K562 (cell line): ENCODE data around the gene ASB10. TPM values are rescaled to one million over a fixed set of nuclear protein-coding genes. Genes with fewer than 3 reads are reported as not detected.
A peak's percentile ranks its signal among the peaks of the same experiment; 100 is the strongest.

Source experiments
- ETS2 ChIP-seq: IDR thresholded peaks from 2 replicates; pipeline ENCODE4 v1.6.1; 2016; ENCODE audit warnings: borderline replicate concordance, missing genetic modification characterization, mild to moderate bottlenecking, moderate library complexity, missing compliant biosample characterization; ENCODE audit not compliant: poor library complexity, severe bottlenecking
- HMG20A ChIP-seq: fragments of 450-650 bp; formaldehyde crosslinking; conservative IDR thresholded peaks from 2 replicates; pipeline ENCODE4 v1.4.0; 2020; ENCODE audit warnings: mild to moderate bottlenecking, mixed read lengths
- L3MBTL2 ChIP-seq: fragments of 450-650 bp; IDR thresholded peaks from 2 replicates; pipeline ENCODE4 v1.6.1; 2016; ENCODE audit warnings: mild to moderate bottlenecking, moderate library complexity
- MECOM ChIP-seq: fragments of 250-450 bp; sonication (Bioruptor Pico); IDR thresholded peaks from 2 replicates; pipeline ENCODE4 v1.8.0; 2022; ENCODE audit warnings: inconsistent platforms
- MYBL2 ChIP-seq, 2 experiments: fragments of 450-650 bp in 1 of 2; sonication (generic) in 1 of 2; formaldehyde crosslinking in 1 of 2; IDR thresholded peaks; 2 replicates each; pipeline versions ENCODE4 v1.6.1 to v1.8.1; 2017 to 2022; ENCODE audit warnings: borderline replicate concordance in 1 of 2, inconsistent platforms in 1 of 2, low read depth in 1 of 2, mild to moderate bottlenecking in 1 of 2, missing genetic modification reagents in 1 of 2, moderate library complexity in 1 of 2
- NCOR1 ChIP-seq: fragments of 450-650 bp; IDR thresholded peaks from 2 replicates; pipeline ENCODE4 v1.6.1; 2016; ENCODE audit warnings: mild to moderate bottlenecking, moderate library complexity
- NFIC ChIP-seq: fragments of 450-650 bp; IDR thresholded peaks from 2 replicates; pipeline ENCODE4 v1.6.1; 2017; ENCODE audit warnings: mild to moderate bottlenecking, inconsistent platforms
- PHB ChIP-seq: fragments of 250-450 bp; sonication (Bioruptor Pico); IDR thresholded peaks from 2 replicates; pipeline ENCODE4 v1.5.0; 2021
- SOX6 ChIP-seq: fragments of 450-650 bp; IDR thresholded peaks from 2 replicates; pipeline ENCODE4 v1.6.1; 2014; ENCODE audit warnings: mild to moderate bottlenecking
- SREBF2 ChIP-seq: sonication (generic); formaldehyde crosslinking; IDR thresholded peaks from 2 replicates; pipeline ENCODE4 v1.4.0; 2020; ENCODE audit warnings: mild to moderate bottlenecking, missing genetic modification reagents
- TAL1 ChIP-seq: fragments of 450-650 bp; IDR thresholded peaks from 2 replicates; pipeline ENCODE4 v1.6.1; 2016; ENCODE audit warnings: mild to moderate bottlenecking
- TGIF2 ChIP-seq: sonication (generic); formaldehyde crosslinking; IDR thresholded peaks from 2 replicates; pipeline ENCODE4 v1.8.1; 2022; ENCODE audit warnings: mild to moderate bottlenecking, missing genetic modification reagents, moderate library complexity
- WHSC1 ChIP-seq: IDR thresholded peaks from one replicate; pipeline ENCODE4 v1.6.1; 2012; ENCODE audit warnings: low read length, control low read depth, inconsistent platforms
- XRCC4 ChIP-seq: IDR thresholded peaks from one replicate; pipeline ENCODE4 v1.6.1; 2011; ENCODE audit not compliant: insufficient read depth, insufficient read length; ENCODE audit errors: extremely low read depth
- ZC3H11A ChIP-seq: IDR thresholded peaks from 2 replicates; pipeline ENCODE4 v1.6.1; 2012; ENCODE audit warnings: low read depth, low read length, improper control_type of control experiment
- ZNF175 ChIP-seq: fragments of 200-800 bp; sonication (Bioruptor generic); IDR thresholded peaks from 2 replicates; pipeline ENCODE4 v1.6.1; 2016; ENCODE audit warnings: low read depth, mild to moderate bottlenecking, missing genetic modification characterization, missing compliant biosample characterization
- ZNF263 ChIP-seq: sonication (generic); formaldehyde crosslinking; IDR thresholded peaks from 2 replicates; pipeline ENCODE4 v1.8.0; 2022; ENCODE audit warnings: mild to moderate bottlenecking, missing genetic modification reagents, borderline replicate concordance
- ZNF445 ChIP-seq: fragments of 250-450 bp; sonication (Bioruptor Pico); IDR thresholded peaks from 2 replicates; pipeline ENCODE4 v1.4.0; 2020; ENCODE audit warnings: low read depth, mild to moderate bottlenecking, moderate library complexity
- ZNF551 ChIP-seq: fragments of 250-450 bp; sonication (Bioruptor Pico); IDR thresholded peaks from 2 replicates; pipeline ENCODE4 v1.5.0; 2021; ENCODE audit warnings: mild to moderate bottlenecking, moderate library complexity
- ZNF583 ChIP-seq: fragments of 250-450 bp; sonication (Bioruptor Pico); IDR thresholded peaks from 2 replicates; pipeline ENCODE4 v1.4.0; 2020
- ZNF79 ChIP-seq: fragments of 250-450 bp; sonication (Bioruptor Pico); IDR thresholded peaks from 2 replicates; pipeline ENCODE4 v1.4.0; 2020; ENCODE audit warnings: low read depth, mild to moderate bottlenecking, moderate library complexity
- polyA plus RNA-seq, 8 experiments: library from polyadenylated mRNA; depleted of rRNA in 4 of 8; stranded (reverse) in 5 of 8; unstranded in 3 of 8; fragments of >200 nt; fragmentation: Nextera tagmentation in 2 of 8; fragmentation: Illumina TruSeq in 1 of 8; extraction: Ambion mirVana in 2 of 8; extraction: Trizol in 1 of 8; gene quantifications; 2 replicates each; pipeline versions ENCODE4 v1.2.1 to v1.2.3, GENCODE V29; 2011 to 2014; ENCODE audit warnings: inconsistent platforms in 1 of 8, missing spikeins in 1 of 8
- total RNA-seq, 7 experiments: library from RNA; depleted of rRNA in 6 of 7; stranded (reverse); fragments of >200 nt in 6 of 7; fragmentation: Illumina TruSeq in 2 of 7; extraction: Trizol in 2 of 7; gene quantifications; 2 replicates each; pipeline versions ENCODE4 v1.2.1 to v1.2.3, GENCODE V29; 2011 to 2021; ENCODE audit warnings: low replicate concordance in 1 of 7
- TF ChIP-seq, protein P1 (sequence below): fragments of 450-650 bp; formaldehyde crosslinking; IDR thresholded peaks from 2 replicates; pipeline ENCODE4 v1.4.0; 2020; ENCODE audit warnings: mild to moderate bottlenecking, mixed read lengths
- TF ChIP-seq, protein P2 (sequence below): sonication (generic); formaldehyde crosslinking; IDR thresholded peaks from 2 replicates; pipeline ENCODE4 v1.8.0; 2023; ENCODE audit warnings: mild to moderate bottlenecking, missing genetic modification reagents
- TF ChIP-seq, protein P3 (sequence below): fragments of 250-450 bp; sonication (Bioruptor Pico); IDR thresholded peaks from 2 replicates; pipeline ENCODE4 v1.8.0; 2021; ENCODE audit warnings: mild to moderate bottlenecking, moderate library complexity

The ASB10 gene
- total and polyA plus RNA-seq, 9 of the 15 experiments (the other 6 are each of a cell fraction or from before 2014, with no cell fraction given), result not detected

DNA sequence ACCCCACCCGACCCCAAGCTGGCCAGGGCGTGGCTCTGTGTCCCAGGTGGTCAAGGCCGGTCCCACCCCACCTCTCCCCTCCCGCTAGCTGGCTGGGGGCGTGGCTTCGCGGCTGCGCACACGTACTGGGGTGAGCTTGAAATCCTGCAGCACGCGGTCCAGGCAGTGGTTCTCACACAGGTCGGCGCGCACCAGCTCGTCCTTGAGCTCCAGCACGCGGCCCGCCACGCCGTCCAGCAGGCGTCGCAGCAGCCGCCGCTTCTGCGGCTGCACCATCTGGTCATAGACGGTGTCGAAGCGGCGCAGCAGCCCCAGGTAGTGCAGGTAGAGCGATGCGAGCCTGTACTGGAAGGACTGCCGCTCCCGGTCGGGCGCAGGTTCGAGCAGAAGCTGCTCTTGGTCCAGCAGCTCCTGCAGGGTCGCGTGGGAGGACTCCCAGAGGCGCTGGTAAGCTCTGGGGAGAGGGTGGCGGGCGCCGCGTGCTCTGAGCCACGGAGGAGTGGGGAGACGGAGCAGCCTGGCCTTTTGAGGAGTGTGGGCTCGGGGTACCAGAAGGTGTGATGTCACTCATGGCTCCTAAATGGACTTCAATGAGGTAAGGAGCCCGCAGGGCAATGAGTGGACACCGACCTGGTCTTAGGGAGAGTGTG lies 17.5 kb upstream of the ASB10 start (continued):
- TF ChIP-seq, protein P1, sequence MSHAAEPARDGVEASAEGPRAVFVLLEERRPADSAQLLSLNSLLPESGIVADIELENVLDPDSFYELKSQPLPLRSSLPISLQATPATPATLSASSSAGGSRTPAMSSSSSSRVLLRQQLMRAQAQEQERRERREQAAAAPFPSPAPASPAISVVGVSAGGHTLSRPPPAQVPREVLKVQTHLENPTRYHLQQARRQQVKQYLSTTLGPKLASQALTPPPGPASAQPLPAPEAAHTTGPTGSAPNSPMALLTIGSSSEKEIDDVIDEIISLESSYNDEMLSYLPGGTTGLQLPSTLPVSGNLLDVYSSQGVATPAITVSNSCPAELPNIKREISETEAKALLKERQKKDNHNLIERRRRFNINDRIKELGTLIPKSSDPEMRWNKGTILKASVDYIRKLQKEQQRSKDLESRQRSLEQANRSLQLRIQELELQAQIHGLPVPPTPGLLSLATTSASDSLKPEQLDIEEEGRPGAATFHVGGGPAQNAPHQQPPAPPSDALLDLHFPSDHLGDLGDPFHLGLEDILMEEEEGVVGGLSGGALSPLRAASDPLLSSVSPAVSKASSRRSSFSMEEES (CRISPR knock-in tag), result no peak
- TF ChIP-seq, protein P2, sequence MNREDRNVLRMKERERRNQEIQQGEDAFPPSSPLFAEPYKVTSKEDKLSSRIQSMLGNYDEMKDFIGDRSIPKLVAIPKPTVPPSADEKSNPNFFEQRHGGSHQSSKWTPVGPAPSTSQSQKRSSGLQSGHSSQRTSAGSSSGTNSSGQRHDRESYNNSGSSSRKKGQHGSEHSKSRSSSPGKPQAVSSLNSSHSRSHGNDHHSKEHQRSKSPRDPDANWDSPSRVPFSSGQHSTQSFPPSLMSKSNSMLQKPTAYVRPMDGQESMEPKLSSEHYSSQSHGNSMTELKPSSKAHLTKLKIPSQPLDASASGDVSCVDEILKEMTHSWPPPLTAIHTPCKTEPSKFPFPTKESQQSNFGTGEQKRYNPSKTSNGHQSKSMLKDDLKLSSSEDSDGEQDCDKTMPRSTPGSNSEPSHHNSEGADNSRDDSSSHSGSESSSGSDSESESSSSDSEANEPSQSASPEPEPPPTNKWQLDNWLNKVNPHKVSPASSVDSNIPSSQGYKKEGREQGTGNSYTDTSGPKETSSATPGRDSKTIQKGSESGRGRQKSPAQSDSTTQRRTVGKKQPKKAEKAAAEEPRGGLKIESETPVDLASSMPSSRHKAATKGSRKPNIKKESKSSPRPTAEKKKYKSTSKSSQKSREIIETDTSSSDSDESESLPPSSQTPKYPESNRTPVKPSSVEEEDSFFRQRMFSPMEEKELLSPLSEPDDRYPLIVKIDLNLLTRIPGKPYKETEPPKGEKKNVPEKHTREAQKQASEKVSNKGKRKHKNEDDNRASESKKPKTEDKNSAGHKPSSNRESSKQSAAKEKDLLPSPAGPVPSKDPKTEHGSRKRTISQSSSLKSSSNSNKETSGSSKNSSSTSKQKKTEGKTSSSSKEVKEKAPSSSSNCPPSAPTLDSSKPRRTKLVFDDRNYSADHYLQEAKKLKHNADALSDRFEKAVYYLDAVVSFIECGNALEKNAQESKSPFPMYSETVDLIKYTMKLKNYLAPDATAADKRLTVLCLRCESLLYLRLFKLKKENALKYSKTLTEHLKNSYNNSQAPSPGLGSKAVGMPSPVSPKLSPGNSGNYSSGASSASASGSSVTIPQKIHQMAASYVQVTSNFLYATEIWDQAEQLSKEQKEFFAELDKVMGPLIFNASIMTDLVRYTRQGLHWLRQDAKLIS (CRISPR knock-in tag), result no peak
- TF ChIP-seq NCOR1, result no peak
- TF ChIP-seq, protein P3, sequence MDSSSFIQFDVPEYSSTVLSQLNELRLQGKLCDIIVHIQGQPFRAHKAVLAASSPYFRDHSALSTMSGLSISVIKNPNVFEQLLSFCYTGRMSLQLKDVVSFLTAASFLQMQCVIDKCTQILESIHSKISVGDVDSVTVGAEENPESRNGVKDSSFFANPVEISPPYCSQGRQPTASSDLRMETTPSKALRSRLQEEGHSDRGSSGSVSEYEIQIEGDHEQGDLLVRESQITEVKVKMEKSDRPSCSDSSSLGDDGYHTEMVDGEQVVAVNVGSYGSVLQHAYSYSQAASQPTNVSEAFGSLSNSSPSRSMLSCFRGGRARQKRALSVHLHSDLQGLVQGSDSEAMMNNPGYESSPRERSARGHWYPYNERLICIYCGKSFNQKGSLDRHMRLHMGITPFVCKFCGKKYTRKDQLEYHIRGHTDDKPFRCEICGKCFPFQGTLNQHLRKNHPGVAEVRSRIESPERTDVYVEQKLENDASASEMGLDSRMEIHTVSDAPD (CRISPR knock-in tag), result no peak
- no peak for TF ChIP-seq ZNF445 (CRISPR knock-in tag)
- no peak for TF ChIP-seq TAL1
- TF ChIP-seq HMG20A (CRISPR knock-in tag), result no peak
- TF ChIP-seq ZNF175 (CRISPR knock-in tag), result no peak
- no peak for TF ChIP-seq MECOM (CRISPR knock-in tag)
- TF ChIP-seq SREBF2 (CRISPR knock-in tag), result 0 out of 2 replicates have a peak, but pooled peaks have one; percentile 18
- TF ChIP-seq ETS2, result no peak
- TF ChIP-seq SOX6, result no peak
- no peak for TF ChIP-seq TGIF2
- TF ChIP-seq ZNF551 (CRISPR knock-in tag), result no peak
- no peak for TF ChIP-seq WHSC1
- no peak for TF ChIP-seq ZNF263 (CRISPR knock-in tag)
- no peak for TF ChIP-seq ZC3H11A
- TF ChIP-seq MYBL2 (IDR thresholded peaks at IDR 0.05; ENCODE audit: low read depth), result no peak
- no peak for TF ChIP-seq MYBL2 (CRISPR knock-in tag; IDR thresholded peaks at IDR 0.05; ENCODE audit: borderline replicate concordance)
- TF ChIP-seq ZNF583 (CRISPR knock-in tag), result no peak
- peak; percentile 90 for TF ChIP-seq L3MBTL2
- TF ChIP-seq XRCC4, result no peak
- no peak for TF ChIP-seq ZNF79 (CRISPR knock-in tag)
- no peak for TF ChIP-seq NFIC
- TF ChIP-seq PHB (CRISPR knock-in tag), result no peak
